ENCODE results near the gene AP5M1.
"Not testable (repeated sequence)": the region's sequence is repeated elsewhere in the genome, so short reads cannot be mapped to it uniquely, and the experiment has no call there.

AP5M1 gene, protein sequence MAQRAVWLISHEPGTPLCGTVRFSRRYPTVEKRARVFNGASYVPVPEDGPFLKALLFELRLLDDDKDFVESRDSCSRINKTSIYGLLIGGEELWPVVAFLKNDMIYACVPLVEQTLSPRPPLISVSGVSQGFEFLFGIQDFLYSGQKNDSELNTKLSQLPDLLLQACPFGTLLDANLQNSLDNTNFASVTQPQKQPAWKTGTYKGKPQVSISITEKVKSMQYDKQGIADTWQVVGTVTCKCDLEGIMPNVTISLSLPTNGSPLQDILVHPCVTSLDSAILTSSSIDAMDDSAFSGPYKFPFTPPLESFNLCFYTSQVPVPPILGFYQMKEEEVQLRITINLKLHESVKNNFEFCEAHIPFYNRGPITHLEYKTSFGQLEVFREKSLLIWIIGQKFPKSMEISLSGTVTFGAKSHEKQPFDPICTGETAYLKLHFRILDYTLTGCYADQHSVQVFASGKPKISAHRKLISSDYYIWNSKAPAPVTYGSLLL

DNA sequence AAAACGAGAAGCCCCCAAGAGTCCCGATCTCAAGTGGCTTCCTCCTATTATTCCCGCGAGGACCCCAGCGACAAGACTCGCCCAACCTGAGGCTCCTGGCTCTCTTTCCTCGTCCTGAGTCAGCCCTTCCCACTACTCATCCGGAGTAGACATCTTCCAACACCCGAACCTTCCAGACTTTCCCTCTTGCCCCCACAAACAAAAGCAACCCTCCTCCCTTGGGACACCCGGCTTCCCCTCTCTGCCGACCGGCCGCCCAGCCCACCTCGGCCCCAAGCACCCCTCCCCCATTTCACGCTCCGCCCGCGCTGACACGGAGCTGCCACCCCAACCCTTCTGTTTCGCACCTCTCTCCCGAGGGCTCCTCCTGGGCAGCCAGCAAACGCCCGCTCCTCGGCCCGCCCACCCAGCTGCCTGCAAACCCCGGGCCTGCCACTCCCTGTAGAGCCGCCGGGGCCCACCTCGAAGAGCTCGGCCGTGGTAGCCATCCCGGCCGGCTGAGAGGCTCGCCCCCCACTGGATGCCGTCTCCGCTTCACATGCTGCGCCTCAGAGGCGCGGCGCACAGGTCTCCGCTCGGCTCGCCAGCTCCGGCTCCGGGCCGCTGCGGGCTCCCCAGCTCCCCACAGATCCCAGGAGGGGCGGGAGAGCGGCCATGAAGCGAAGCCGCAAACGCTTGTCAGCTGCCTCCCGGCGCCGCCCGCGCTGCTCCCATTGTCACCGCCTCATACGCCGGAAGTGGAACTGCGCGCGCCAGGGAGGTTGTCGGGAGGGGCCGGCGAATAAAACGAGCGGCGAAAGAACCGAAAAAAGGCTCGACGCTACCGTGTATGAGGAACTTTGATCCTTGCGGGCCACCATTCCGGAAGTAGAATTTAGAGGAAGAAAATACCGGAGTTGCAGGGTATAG, at the start of gene AP5M1, which contains the start of gene EXOC5:
Gene AP5M1 (plus strand): TSS at position 811 of the 909 bp plus-strand sequence. CDS start 344 bp downstream, outside the sequence.
Gene EXOC5 (minus strand): TSS at position 745 of the 909 bp plus-strand sequence. CDS start 257 bp downstream, at position 488.
- DNase-seq, result peak; percentile 95

GRCh38 chr14:57221931-57222330, 46.8 kb upstream of the AP5M1 start:
- no peak for DNase-seq

- no peak for DNase-seq
Observed at GRCh38 chr14:57227083-57227482, 41.7 kb upstream of the AP5M1 start.

DNA sequence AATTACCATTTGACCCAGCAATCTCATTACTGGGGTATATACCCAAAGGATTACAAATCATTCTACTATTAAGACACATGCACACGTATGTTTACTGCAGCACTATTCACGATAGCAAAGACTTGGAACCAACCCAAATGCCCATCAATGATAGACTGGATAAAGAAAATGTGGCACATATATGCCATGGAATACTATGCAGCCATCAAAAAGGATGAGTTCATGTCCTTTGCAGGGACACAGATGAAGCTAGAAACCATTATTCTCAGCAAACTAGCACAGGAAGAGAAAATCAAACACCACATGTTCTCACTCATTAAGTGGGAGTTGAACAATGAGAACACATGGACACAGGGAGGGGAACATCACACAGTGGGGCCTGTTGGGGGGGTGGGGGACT, 40.5 kb upstream of the AP5M1 start:
- DNase-seq, result not testable (repeated sequence)

- DNase-seq, result no peak
Observed at GRCh38 chr14:57232006-57232405, 36.8 kb upstream of the AP5M1 start.

DNA sequence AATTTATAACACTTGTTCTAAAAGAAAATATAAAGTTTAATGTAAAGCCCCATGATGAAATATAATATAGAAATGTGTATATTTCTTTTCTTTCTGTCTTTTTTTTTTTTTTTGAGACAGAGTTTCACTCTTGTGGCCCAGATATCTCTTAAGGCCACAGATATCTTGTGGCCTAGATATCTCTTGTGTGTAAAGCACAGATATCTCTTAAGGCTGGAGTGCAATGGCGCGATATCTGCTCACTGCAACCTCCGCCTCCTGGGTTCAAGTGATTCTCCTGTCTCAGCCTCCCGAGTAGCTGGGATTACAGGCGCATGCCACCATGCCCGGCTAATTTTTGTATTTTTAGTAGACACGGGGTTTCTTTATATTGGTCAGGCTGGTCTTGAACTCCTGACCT, 28.7 kb upstream of the AP5M1 start:
- DNase-seq, result not testable (repeated sequence)

GRCh38 chr14:57243320-57243719, 25.5 kb upstream of the AP5M1 start:
- no peak for DNase-seq

- no peak for DNase-seq
Observed at GRCh38 chr14:57244106-57244505, 24.7 kb upstream of the AP5M1 start.

DNA sequence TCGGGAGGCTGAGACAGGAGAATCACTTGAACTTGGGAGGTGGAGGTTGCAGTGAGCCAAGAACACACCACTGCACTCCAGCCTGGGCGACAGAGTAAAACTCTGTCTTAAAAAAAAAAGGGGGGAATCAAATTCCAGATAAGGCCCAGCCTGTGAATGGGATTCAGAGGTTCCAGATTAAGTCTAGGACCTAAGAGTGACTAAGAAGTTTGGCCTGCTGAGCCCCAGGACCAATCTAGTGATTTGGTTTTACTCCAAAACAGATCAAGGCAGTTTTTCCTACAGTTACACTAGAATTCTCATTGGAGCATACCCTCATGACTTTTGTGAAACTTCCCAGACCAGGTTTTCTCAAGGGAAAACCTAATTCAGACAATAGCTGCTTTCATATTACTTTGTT, 22.8 kb upstream of the AP5M1 start:
- no peak for DNase-seq

GRCh38 chr14:57246933-57247657, 21.7 kb upstream of the AP5M1 start:
- no peak for DNase-seq

- no peak for DNase-seq
Observed at GRCh38 chr14:57254884-57255283, 13.9 kb upstream of the AP5M1 start.

DNA sequence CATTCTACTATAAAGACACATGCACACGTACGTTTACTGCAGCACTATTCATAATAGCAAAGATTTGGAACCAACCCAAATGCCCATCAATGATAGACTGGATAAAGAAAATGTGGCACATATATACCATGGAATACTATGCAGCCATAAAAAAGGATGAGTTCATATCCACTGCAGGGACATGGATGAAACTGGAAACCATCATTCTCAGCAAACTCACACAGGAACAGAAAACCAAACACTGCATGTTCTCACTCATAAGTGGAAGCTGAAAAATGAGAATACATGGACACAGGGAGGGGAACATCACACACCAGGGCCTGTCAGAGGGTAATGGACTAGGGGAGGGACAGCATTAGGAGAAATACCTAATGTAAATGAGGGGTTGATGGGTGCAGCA, 10.6 kb upstream of the AP5M1 start:
- not testable (repeated sequence) for DNase-seq

DNA sequence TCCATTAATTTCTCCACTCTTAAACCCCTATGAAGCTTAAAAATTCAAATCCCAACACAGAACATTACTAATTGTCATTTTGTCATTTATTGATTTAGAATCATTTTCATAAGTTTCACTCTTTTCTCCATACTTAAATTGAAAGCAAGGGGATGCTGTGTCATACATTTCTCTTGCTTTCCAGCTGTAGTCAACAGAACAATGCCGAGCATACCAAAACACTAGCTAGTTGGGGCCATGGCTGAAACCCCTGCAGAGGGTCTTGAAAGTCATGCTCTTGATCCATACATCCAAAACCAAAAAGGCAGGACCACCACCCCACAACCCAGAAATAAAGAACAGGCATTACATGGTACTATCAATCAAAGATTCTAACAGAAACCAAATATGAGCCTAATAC, 9.1 kb upstream of the AP5M1 start:
- no peak for DNase-seq

GRCh38 chr14:57261604-57262003, 7.2 kb upstream of the AP5M1 start:
- no peak for DNase-seq

- DNase-seq, result no peak
Observed at GRCh38 chr14:57262117-57262516, 6.7 kb upstream of the AP5M1 start.

- DNase-seq, result no peak
Observed at GRCh38 chr14:57266065-57266464, 2.7 kb upstream of the AP5M1 start.

DNA sequence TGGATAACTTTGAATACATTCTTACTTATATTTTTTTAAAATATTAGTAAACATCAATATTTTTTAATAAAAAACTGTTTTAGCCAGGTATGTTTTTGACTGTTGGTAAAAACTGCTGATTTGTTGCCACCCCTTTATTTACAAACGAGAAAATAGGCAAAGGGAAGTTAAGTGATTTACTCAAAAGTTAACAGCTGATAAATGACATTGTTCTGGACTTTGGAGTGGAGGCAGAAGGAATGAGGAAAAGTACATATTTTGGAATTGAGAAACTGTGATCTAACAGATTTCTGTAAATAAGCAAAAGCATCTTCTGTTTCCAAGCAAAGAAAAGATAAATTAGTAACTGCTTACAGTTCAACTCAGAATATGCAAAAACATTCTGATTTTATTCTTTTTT, 4.5 kb downstream of the AP5M1 start:
- DNase-seq, result no peak

DNA sequence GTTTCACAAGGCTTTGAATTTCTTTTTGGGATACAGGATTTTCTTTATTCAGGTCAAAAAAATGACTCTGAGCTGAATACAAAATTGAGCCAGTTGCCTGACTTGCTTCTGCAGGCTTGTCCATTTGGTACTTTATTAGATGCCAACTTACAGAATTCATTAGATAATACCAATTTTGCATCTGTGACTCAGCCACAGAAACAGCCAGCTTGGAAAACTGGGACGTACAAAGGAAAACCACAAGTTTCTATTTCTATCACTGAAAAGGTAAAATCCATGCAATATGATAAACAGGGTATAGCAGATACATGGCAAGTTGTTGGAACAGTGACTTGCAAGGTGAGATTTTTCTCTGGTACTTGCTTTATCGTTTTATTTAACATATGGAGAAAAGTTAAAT, 5.8 kb downstream of the AP5M1 start:
- DNase-seq, result no peak

- DNase-seq, result no peak
Observed at GRCh38 chr14:57275023-57275664, 6.4 kb downstream of the AP5M1 start.

- no peak for DNase-seq
Observed at GRCh38 chr14:57277062-57277461, 8.3 kb downstream of the AP5M1 start.

DNA sequence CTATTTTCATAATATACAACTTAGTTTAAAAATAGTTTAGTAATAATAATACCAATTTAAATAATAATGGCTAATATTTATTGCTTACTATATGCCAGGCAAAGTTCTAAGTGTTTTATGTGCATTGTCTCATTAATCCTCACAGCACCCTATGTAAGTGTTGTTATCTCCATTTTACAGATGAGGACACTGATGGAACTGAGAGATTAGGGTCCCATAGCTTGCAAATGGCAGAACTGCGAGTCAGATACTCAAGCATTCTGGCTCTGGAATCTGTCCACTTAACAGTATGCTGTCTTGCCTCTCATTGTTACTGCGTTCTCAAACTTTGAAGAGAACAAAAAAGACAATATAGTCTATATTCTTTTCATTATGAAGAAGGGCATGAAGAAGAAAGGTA, 19.0 kb downstream of the AP5M1 start:
- no peak for DNase-seq

DNA sequence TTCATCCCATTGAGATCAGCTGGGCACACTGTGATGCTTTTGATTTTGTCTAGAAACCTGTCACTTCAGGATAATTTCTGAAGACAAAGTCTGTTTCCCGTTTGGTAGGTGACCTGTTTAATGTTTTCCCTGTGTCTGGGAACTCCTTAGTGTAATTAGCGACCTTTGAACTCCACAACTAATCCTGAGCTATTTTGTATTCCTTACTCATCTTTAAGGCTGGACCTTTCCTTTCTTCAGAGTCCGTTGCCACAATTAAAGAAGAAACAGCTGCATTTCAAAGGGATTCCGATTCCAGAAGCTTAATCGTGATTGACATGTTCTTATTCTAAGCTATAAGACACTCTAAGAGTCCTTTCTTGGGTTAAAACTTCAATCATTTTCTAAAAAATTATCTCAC, 22.0 kb downstream of the AP5M1 start:
- no peak for DNase-seq

All from NCI-H1105 treated with DMSO at 0.1 percent for 48 hours (cell line).